G401 (cell line): ENCODE measurements around the gene MED25. TPM values are rescaled to one million over a fixed set of nuclear protein-coding genes. Genes with fewer than 3 reads are reported as not detected.

Experiments used
- DNase-seq: peaks from one replicate; pipeline ENCODE4 v3.0.0-alpha.2; 2015; ENCODE audit warnings: low spot score
- in situ Hi-C: cut with HindIII; loops from 2 replicates; pipeline ENCODE4 v1.10.0; 2016; ENCODE audit warnings: low sequenced_read_pairs, mixed read lengths
- total RNA-seq: library from RNA; depleted of rRNA; stranded (reverse); fragments of >200 nt; shearing (Covaris generic); gene quantifications from 2 replicates; pipeline ENCODE4 v1.2.3, GENCODE V29; 2014; rRNA removed

Gene MED25
- total RNA-seq, 1 experiment from 2014 or later = 44.7 TPM

GRCh38 chr19:49878744-49879070 is 60.6 kb downstream of the MED25 start:
- in situ Hi-C loops = no loop called here

DNA sequence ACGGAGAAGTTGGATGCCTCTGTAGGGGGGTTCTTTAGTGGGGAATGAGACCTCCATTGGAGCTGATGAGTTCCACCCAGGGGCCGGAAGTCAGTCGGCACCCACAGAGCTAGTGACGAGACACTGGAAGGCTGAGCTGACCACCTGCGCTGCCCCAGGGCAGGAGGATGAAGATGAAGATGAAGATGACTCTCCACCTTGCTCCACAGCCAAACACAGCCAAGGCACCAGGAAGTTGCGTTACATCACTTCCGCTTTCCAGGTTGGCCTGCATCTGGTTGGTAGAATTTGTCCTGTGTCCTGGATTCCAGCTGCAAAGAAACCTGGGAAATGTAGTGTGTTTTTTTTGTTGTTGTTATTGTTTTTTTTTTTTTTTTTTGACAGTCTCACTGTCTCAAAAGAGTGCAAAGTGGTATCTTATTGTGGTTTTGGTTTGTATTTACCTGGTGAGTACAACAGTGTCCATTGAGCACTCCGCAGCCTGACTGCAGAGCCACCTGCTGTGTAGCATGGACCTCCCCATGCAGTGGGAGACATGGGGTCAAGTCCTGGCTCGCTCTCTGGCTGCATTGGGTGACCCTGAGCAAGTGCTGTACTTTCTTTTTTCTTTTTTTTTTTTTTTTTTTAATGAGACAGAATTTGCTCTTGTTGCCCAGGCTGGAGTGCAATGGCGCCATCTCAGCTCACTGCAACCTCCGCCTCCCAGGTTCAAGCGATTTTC is 61.3 kb downstream of the MED25 start:
- DNase-seq = no peak
- in situ Hi-C loops = no loop called here

More at GRCh38 chr19:49878744-49879070, 60.6 kb downstream of the MED25 start:
- no peak for DNase-seq

GRCh38 chr19:49880162-49880869 is 62.2 kb downstream of the MED25 start:
- in situ Hi-C loops = no loop called here
- no peak for DNase-seq

- in situ Hi-C loops = no loop called here
- DNase-seq = no peak
These were observed 63.1 kb downstream of the MED25 start for GRCh38 chr19:49881186-49881585.

GRCh38 chr19:49881672-49882394 is 63.7 kb downstream of the MED25 start:
- in situ Hi-C loops = no loop called here
- DNase-seq = no peak

GRCh38 chr19:49882643-49883042 is 64.6 kb downstream of the MED25 start:
- in situ Hi-C loops = no loop called here
- no peak for DNase-seq

GRCh38 chr19:49883094-49883493 is 65.0 kb downstream of the MED25 start:
- DNase-seq = no peak
- in situ Hi-C loops = no loop called here

DNA sequence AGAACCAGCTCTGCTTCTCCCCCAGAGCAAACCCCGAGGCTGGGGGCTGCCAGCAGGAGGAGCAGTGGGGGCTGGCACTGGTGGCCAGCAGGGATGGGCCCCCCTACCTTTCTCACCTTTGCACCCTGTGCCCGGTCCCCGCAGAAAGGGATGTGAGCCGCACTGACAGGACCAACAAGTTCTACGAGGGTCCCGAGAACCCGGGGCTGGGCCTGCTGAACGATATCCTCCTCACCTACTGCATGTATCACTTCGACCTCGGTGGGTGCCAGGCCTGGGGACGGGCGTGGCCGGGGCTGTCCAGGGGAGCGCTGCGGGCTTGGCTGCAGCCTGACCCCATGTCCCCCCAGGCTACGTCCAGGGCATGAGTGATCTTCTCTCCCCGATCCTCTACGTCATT is 66.0 kb downstream of the MED25 start:
- no peak for DNase-seq
- in situ Hi-C loops = no loop called here

DNA sequence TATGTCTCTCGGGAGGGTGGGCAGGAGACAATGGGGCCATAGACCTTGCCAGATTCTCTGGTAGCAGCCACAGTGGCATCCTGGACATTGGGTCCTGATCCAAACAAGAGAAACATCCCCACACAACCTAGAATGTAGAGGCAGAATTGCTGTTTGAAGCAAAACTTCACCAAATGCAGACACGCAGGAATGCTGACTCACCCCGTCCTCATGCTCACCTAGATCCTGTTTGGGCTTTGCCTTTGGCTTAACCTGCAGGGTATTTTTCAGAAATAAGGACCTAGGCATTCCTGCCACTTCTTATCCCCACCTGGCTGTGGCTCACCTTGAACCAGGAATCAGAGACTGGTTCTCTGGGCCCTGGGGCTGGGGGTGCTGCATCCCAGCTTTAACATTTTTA is 66.7 kb downstream of the MED25 start:
- DNase-seq = no peak
- in situ Hi-C loops = no loop called here

Other genes starting within 250 kb of the MED25 start
- 69.6 and 97.3 TPM in 2 replicates for gene NOSIP, start 237.7 kb upstream of the MED25 start, total RNA-seq
- 1.9 TPM in 1 of 2 replicates, not detected in the other for gene PRRG2, start 237.0 kb upstream of the MED25 start, total RNA-seq
- 0.49 and 3.0 TPM in 2 replicates for gene PRR12, start 227.1 kb upstream of the MED25 start, total RNA-seq
- gene RRAS, start 178.1 kb upstream of the MED25 start, total RNA-seq = 116 and 140 TPM in 2 replicates
- gene SCAF1, start 176.1 kb upstream of the MED25 start, total RNA-seq = 22.3 and 25.2 TPM in 2 replicates
- 56.7 and 59.6 TPM in 2 replicates for gene IRF3, start 152.4 kb upstream of the MED25 start, total RNA-seq
- gene BCL2L12, start 152.4 kb upstream of the MED25 start, total RNA-seq = 8.1 and 13.9 TPM in 2 replicates
- gene PRMT1, start 141.0 kb upstream of the MED25 start, total RNA-seq = 633 and 640 TPM in 2 replicates
- gene ADM5, start 128.7 kb upstream of the MED25 start, total RNA-seq = 1.1 and 1.7 TPM in 2 replicates
- gene CPT1C, start 127.2 kb upstream of the MED25 start, total RNA-seq = 38.8 and 54.5 TPM in 2 replicates
- 0.49 TPM in 1 of 2 replicates, not detected in the other for gene TSKS, start 55.0 kb upstream of the MED25 start, total RNA-seq
- gene AP2A1, start 51.3 kb upstream of the MED25 start, total RNA-seq = 152 and 155 TPM in 2 replicates
- gene FUZ, start 5.0 kb upstream of the MED25 start, total RNA-seq = 33.9 and 38.6 TPM in 2 replicates
- gene PTOV1, start 32.9 kb downstream of the MED25 start, total RNA-seq = 147 and 166 TPM in 2 replicates
- gene PNKP, start 49.3 kb downstream of the MED25 start, total RNA-seq = 90.2 and 111 TPM in 2 replicates
- gene AKT1S1, start 59.1 kb downstream of the MED25 start, total RNA-seq = 14.0 and 18.0 TPM in 2 replicates
- 6.5 and 7.6 TPM in 2 replicates for gene TBC1D17, start 59.4 kb downstream of the MED25 start, total RNA-seq
- gene IL4I1, start 78.6 kb downstream of the MED25 start, total RNA-seq = 0.07 and 0.80 TPM in 2 replicates
- gene ATF5, start 110.9 kb downstream of the MED25 start, total RNA-seq = 9.4 and 12.4 TPM in 2 replicates
- gene NUP62, start 111.2 kb downstream of the MED25 start, total RNA-seq = 79.9 and 86.1 TPM in 2 replicates
- gene SIGLEC11, start 142.9 kb downstream of the MED25 start, total RNA-seq = not detected in 2 replicates
- 26.0 and 28.6 TPM in 2 replicates for gene VRK3, start 207.1 kb downstream of the MED25 start, total RNA-seq
- gene ZNF473, start 207.7 kb downstream of the MED25 start, total RNA-seq = 15.5 and 42.5 TPM in 2 replicates